GM12865 (cell line): ENCODE measurements around the gene EYA3.

Experiments
- DNase-seq: peaks from one replicate; pipeline ENCODE4 v3.0.0; 2010; ENCODE audit warnings: low read depth
- H3K4me3 ChIP-seq: 2 replicates; pipeline ENCODE4 v1.5.1; 2011; ENCODE audit warnings: mild to moderate bottlenecking, low read depth, low read length, control low read depth
- CTCF ChIP-seq: IDR thresholded peaks from 2 replicates; pipeline ENCODE4 v1.5.1; 2011; ENCODE audit warnings: low read length, control low read depth, low read depth, inconsistent platforms; ENCODE audit not compliant: insufficient read depth; ENCODE audit errors: missing control alignments

EYA3 gene

GRCh38 chr1:28064064-28064463 lies 24.3 kb downstream of the EYA3 start:
- no peak overlapping the region for H3K4me3 ChIP-seq
- DNase-seq = no peak

GRCh38 chr1:28062806-28063205 lies 25.6 kb downstream of the EYA3 start:
- DNase-seq = no peak
- TF ChIP-seq CTCF = no peak
- H3K4me3 ChIP-seq = no peak overlapping the region

More at GRCh38 chr1:28064064-28064463, 24.3 kb downstream of the EYA3 start:
- no peak for TF ChIP-seq CTCF

GRCh38 chr1:28058971-28059878 lies 29.2 kb downstream of the EYA3 start:
- no peak for TF ChIP-seq CTCF
- no peak for DNase-seq
- H3K4me3 ChIP-seq = no peak overlapping the region

- no peak for DNase-seq
- H3K4me3 ChIP-seq = no peak overlapping the region
- TF ChIP-seq CTCF = no peak
Measured at GRCh38 chr1:28058168-28058567, 30.2 kb downstream of the EYA3 start.

- peak; percentile 71 for DNase-seq
- TF ChIP-seq CTCF = no peak
- no peak overlapping the region for H3K4me3 ChIP-seq
Measured at GRCh38 chr1:28056129-28056925, 32.1 kb downstream of the EYA3 start.

- DNase-seq = no peak
- no peak overlapping the region for H3K4me3 ChIP-seq
- TF ChIP-seq CTCF = no peak
Measured at GRCh38 chr1:28050776-28051175, 37.6 kb downstream of the EYA3 start.
